Chondrocyte (in vitro differentiated cells): ENCODE measurements around the gene RND2. TPM values are rescaled to one million over a fixed set of nuclear protein-coding genes. Genes with fewer than 3 reads are reported as not detected.
"Not testable (repeated sequence)": the region's sequence is repeated elsewhere in the genome, so short reads cannot be mapped to it uniquely, and the experiment has no call there.

Source experiments
- DNase-seq: peaks from one replicate; pipeline ENCODE4 v3.0.0; 2021; ENCODE audit warnings: mixed read lengths, low spot score
- H3K27ac Mint-ChIP-seq: one replicate; pipeline ENCODE4 v1.8.0; 2021; ENCODE audit warnings: mild to moderate bottlenecking, moderate library complexity, mixed read lengths; ENCODE audit not compliant: unreplicated experiment
- H3K27me3 Mint-ChIP-seq: 2 replicates; pipeline ENCODE4 v1.8.0; 2021; ENCODE audit warnings: low read depth, mixed read lengths
- H3K36me3 Mint-ChIP-seq: 2 replicates; pipeline ENCODE4 v1.8.0; 2021; ENCODE audit warnings: low read depth, mixed read lengths
- H3K4me1 Mint-ChIP-seq: 2 replicates; pipeline ENCODE4 v1.8.0; 2021; ENCODE audit warnings: low read depth, mild to moderate bottlenecking, mixed read lengths
- H3K4me3 Mint-ChIP-seq: one replicate; pipeline ENCODE4 v1.8.0; 2021; ENCODE audit warnings: mild to moderate bottlenecking, moderate library complexity, mixed read lengths; ENCODE audit not compliant: unreplicated experiment
- H3K9me3 Mint-ChIP-seq: 2 replicates; pipeline ENCODE4 v1.8.0; 2021; ENCODE audit warnings: low read depth, mixed read lengths
- CTCF ChIP-seq: fragments of 200-600 bp; sonication (generic); IDR thresholded peaks from 2 replicates; pipeline ENCODE4 v1.5.0; 2021; ENCODE audit warnings: antibody characterized with exemption, mild to moderate bottlenecking, moderate library complexity
- total RNA-seq: library from RNA; stranded (reverse); gene quantifications from 3 replicates; pipeline ENCODE4 v1.2.1, GENCODE V29; 2021

Gene RND2
- total RNA-seq, 1 donor from 2014 or later: 1.1 TPM

DNA sequence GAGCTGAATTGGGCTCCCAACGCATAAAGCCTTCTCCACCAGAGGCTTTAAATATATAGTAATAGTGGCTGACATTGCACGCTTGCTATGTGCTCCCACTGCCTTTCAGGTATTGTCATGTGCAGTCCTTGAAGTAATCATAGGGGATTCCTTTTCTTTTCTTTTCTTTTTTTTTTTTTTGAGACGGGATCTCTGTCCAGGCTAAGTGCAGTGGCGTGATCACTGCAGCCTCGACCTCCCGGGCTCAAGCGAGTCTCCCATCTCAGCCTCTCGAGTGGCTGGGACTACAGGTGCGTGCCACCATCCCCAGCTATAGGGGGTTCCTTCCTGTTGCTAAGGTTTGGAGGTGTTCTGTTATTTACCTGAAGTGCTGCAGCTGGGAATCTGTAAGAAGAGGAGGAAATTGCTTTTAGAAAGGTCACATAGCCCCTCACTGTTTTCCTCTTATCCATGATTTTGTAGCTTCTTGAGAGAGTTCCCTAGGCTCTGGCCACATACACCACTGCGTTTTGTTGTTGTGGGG lies 26.0 kb upstream of the RND2 start:
- H3K9me3 Mint-ChIP-seq: no peaks in the 10 kb centered on the region
- H3K27ac Mint-ChIP-seq: peak overlapping the region; percentile 99
- DNase-seq: peak; percentile 30
- TF ChIP-seq CTCF: no peak
- peak overlapping the region; percentile 92 for H3K4me3 Mint-ChIP-seq
- H3K36me3 Mint-ChIP-seq: peaks cover 25% of the 10 kb centered on the region
- H3K4me1 Mint-ChIP-seq: peaks cover 44% of the 10 kb centered on the region
- no peaks in the 10 kb centered on the region for H3K27me3 Mint-ChIP-seq

GRCh38 chr17:43000894-43001293 lies 24.1 kb upstream of the RND2 start:
- H3K27me3 Mint-ChIP-seq, H3K9me3 Mint-ChIP-seq, H3K4me3 Mint-ChIP-seq: not testable (repeated sequence)
- Mint-ChIP-seq H3K36me3 (peaks cover 20% of the 10 kb centered on the region), H3K27ac (peak overlapping the region; percentile 63), H3K4me1 (peaks cover 44% of the 10 kb centered on the region)
- peak; percentile 59 for DNase-seq

DNA sequence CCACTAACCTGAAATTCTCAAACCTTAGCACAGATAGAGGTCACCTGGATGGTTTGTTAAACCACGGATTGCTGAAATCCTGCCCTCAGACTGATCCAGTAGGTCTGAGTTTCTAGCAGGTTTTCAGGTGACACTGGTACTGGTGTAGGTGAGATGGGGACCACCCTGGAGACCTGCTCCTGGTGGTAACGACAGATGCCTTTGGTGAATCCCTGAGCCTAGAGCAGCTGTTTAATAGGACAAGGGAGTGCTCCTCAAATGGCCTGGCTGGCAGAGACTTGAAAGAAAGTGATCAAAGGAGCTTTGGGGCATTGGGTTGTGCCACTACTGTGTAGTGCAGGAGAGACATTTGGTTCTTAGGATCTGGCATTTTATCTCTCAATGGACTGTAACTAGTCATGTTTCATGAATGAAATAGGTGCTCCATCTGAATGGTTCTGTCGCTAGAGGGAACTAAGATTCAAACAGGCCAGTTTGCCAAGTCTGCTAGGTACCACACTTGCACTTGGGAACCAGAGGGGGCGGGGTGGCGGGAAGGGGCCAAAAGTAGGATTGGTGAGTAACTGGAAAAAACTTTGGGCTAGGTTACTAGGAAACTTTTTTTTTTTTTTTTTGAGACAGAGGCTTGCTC lies 21.4 kb upstream of the RND2 start:
- H3K36me3 Mint-ChIP-seq: peaks cover 19% of the 10 kb centered on the region
- no peaks in the 10 kb centered on the region for H3K27me3 Mint-ChIP-seq
- H3K9me3 Mint-ChIP-seq: no peaks in the 10 kb centered on the region
- H3K27ac Mint-ChIP-seq: peak overlapping the region; percentile 42
- no peak for DNase-seq
- no peak for TF ChIP-seq CTCF
- H3K4me1 Mint-ChIP-seq: peaks cover 48% of the 10 kb centered on the region
- H3K4me3 Mint-ChIP-seq: no peak overlapping the region

- Mint-ChIP-seq H3K27ac (peak within 1 kb of the TSS; percentile 99), H3K36me3 (peaks cover 7% of the 10 kb centered on the region), H3K4me3 (peak within 1 kb of the TSS; percentile 91), H3K27me3 (no peaks in the 10 kb centered on the region), H3K4me1 (peaks cover 28% of the 10 kb centered on the region), H3K9me3 (no peaks in the 10 kb centered on the region)
- DNase-seq: peak; percentile 78
- peak; percentile 67 for TF ChIP-seq CTCF
Observed at GRCh38 chr17:43006639-43007551, 18.1 kb upstream of the RND2 start, which contains the start of gene IFI35. Gene IFI35 (plus strand): TSS chr17:43006784. CDS start chr17:43006948, 164 bp downstream.

- TF ChIP-seq CTCF: no peak
- Mint-ChIP-seq H3K27ac (no peak overlapping the region), H3K36me3 (peaks cover 15% of the 10 kb centered on the region), H3K4me1 (peaks cover 26% of the 10 kb centered on the region), H3K27me3 (no peaks in the 10 kb centered on the region), H3K4me3 (no peak overlapping the region), H3K9me3 (no peaks in the 10 kb centered on the region)
- DNase-seq: no peak
Observed at GRCh38 chr17:43010667-43011308, 14.2 kb upstream of the RND2 start.
